ENCODE results near the gene KRT85.

- TF ChIP-seq POLR2A (IDR thresholded peaks at IDR 0.05; ENCODE audit: low read depth, low read length) (no peak), TAF1 (IDR thresholded peaks at IDR 0.05; ENCODE audit: low read depth, low read length) (no peak)
Measured at GRCh38 chr12:52341066-52341580, 26.2 kb downstream of the KRT85 start.
